GM12878 (cell line): ENCODE results near the gene OVOL3. TPM values are rescaled to one million over a fixed set of nuclear protein-coding genes. Genes with fewer than 3 reads are reported as not detected.

Source experiments
- ATAC-seq: fragments of 200-7000 bp; cut with Tn5 transposase; 3 replicates; pipeline ENCODE4 v1.9.1; 2020; ENCODE audit warnings: mild to moderate bottlenecking, moderate library complexity
- BruUV-seq: library from RNA; stranded (reverse); fragments of 400-500 nt; replicated peaks from 2 replicates; lab custom pipeline; 2021; lab: Mats Ljungman, UMichigan
- CTCF ChIA-PET: fragments of 300-600 bp; sonication (Branson Sonifier 250); formaldehyde crosslinking; extraction: SDS; loops from one replicate; lab custom pipeline; 2021; ENCODE audit warnings: inconsistent platforms; lab: Yijun Ruan, JAX
- POLR2A ChIA-PET: fragments of 350-600 bp; formaldehyde crosslinking; extraction: SDS; loops from one replicate; lab custom pipeline; 2021; ENCODE audit warnings: inconsistent platforms; lab: Charles Lee
- RAD21 ChIA-PET: fragments of 300-600 bp; sonication (Branson Sonifier 250); formaldehyde crosslinking; loops from one replicate; lab custom pipeline; 2023; ENCODE audit warnings: antibody characterized with exemption; ENCODE audit not compliant: unreplicated experiment; lab: Charles Lee
- SMC1A ChIA-PET: fragments of 300-600 bp; sonication (Branson Sonifier 250); formaldehyde crosslinking; loops from one replicate; lab custom pipeline; 2023; ENCODE audit not compliant: unreplicated experiment, uncharacterized antibody; lab: Charles Lee
- DNase-seq: peaks from one replicate; pipeline ENCODE4 v3.0.0-alpha.2; 2011; ENCODE audit warnings: low read depth, low spot score
- FAIRE-seq: peaks from 3 replicates; lab custom pipeline; 2011; peaks lifted over from hg19 to GRCh38; lab: Jason Lieb, UNC
- H2AFZ ChIP-seq: 2 replicates; pipeline ENCODE4 v1.6.0; 2011; ENCODE audit warnings: low read depth, low read length, control low read depth; ENCODE audit not compliant: control insufficient read depth
- H3K27ac ChIP-seq: 2 replicates; pipeline ENCODE4 v1.5.1; 2011; ENCODE audit warnings: control low read depth; ENCODE audit not compliant: control insufficient read depth, insufficient read depth
- H3K27me3 ChIP-seq, 2 experiments: replicated peaks in 1 of 2; 2 replicates each; pipeline versions ENCODE4 v1.6.0 to v1.6.1; 2011; ENCODE audit warnings: low read length in 1 of 2; ENCODE audit not compliant: control insufficient read depth in 2 of 2, insufficient read depth in 2 of 2
- H3K36me3 ChIP-seq, 2 experiments: 2 replicates each; pipeline ENCODE4 v1.5.1; 2011; ENCODE audit warnings: low read length in 1 of 2; ENCODE audit not compliant: control insufficient read depth in 2 of 2, insufficient read depth in 2 of 2
- H3K4me1 ChIP-seq: 2 replicates; pipeline ENCODE4 v1.6.1; 2011; ENCODE audit warnings: mild to moderate bottlenecking, low read length, moderate library complexity, mixed read lengths; ENCODE audit not compliant: control insufficient read depth, insufficient read depth
- H3K4me2 ChIP-seq: 2 replicates; pipeline ENCODE4 v1.6.0; 2011; ENCODE audit warnings: control low read depth; ENCODE audit not compliant: control insufficient read depth, insufficient read depth
- H3K4me3 ChIP-seq: fragments of 200-600 bp; sonication (generic); 2 replicates; pipeline ENCODE4 v1.5.1; 2016
- H3K79me2 ChIP-seq: 2 replicates; pipeline ENCODE4 v1.6.0; 2011; ENCODE audit warnings: low read length; ENCODE audit not compliant: control insufficient read depth, insufficient read depth
- H3K9ac ChIP-seq: 2 replicates; pipeline ENCODE4 v1.8.0; 2011; ENCODE audit warnings: low read length, control low read depth, mixed read lengths; ENCODE audit not compliant: control insufficient read depth, insufficient read depth
- H3K9me3 ChIP-seq: replicated peaks from 3 replicates; pipeline ENCODE4 v1.5.1; 2011; ENCODE audit warnings: mild to moderate bottlenecking, low read length; ENCODE audit not compliant: control insufficient read depth, insufficient read depth
- H4K20me1 ChIP-seq: 2 replicates; pipeline ENCODE4 v1.6.0; 2011; ENCODE audit not compliant: control insufficient read depth, insufficient read depth
- ASH2L ChIP-seq: fragments of 300-600, 200-600 bp; sonication (generic); IDR thresholded peaks from 2 replicates; pipeline ENCODE4 v1.6.1; 2017; ENCODE audit warnings: low read depth, mild to moderate bottlenecking, borderline replicate concordance
- BCL11A ChIP-seq: IDR thresholded peaks from 2 replicates; pipeline ENCODE4 v1.6.1; 2011; ENCODE audit warnings: low read depth, low read length
- BRCA1 ChIP-seq: IDR thresholded peaks from 2 replicates; pipeline ENCODE4 v1.6.1; 2011; ENCODE audit warnings: low read depth, low read length, improper control_type of control experiment
- CEBPB ChIP-seq, 2 experiments: fragments of 150-350 bp in 1 of 2; IDR thresholded peaks; 2 replicates each; pipeline ENCODE4 v1.6.1; 2012 to 2014; ENCODE audit warnings: low read depth in 2 of 2, low read length in 2 of 2, borderline replicate concordance in 1 of 2, inconsistent platforms in 1 of 2
- CTCF ChIP-seq, 3 experiments: IDR thresholded peaks in 2 of 3; conservative IDR thresholded peaks in 1 of 3; 2 replicates each; pipeline ENCODE4 v1.5.1; 2011; ENCODE audit warnings: low read depth in 3 of 3, low read length in 3 of 3, mild to moderate bottlenecking in 3 of 3, control low read depth in 2 of 3, moderate library complexity in 2 of 3, inconsistent platforms in 1 of 3, mixed read lengths in 1 of 3; ENCODE audit not compliant: control insufficient read depth in 2 of 3, insufficient read depth in 1 of 3; ENCODE audit errors: extremely low read depth in 1 of 3
- HDAC6 ChIP-seq: fragments of 200-600 bp; sonication (generic); IDR thresholded peaks from one replicate; pipeline ENCODE4 v1.8.0; 2017; ENCODE audit warnings: antibody characterized with exemption; ENCODE audit not compliant: unreplicated experiment
- KLF5 ChIP-seq: fragments of 450-650 bp; IDR thresholded peaks from 2 replicates; pipeline ENCODE4 v1.6.1; 2014; ENCODE audit warnings: mild to moderate bottlenecking; ENCODE audit not compliant: partially characterized antibody
- MLLT1 ChIP-seq: fragments of 450-650 bp; IDR thresholded peaks from 2 replicates; pipeline ENCODE4 v1.6.1; 2016; ENCODE audit warnings: mild to moderate bottlenecking
- POLR2AphosphoS5 ChIP-seq: IDR thresholded peaks from 2 replicates; pipeline ENCODE4 v1.6.1; 2011; ENCODE audit warnings: mild to moderate bottlenecking, low read length, inconsistent platforms
- POU2F2 ChIP-seq: IDR thresholded peaks from 3 replicates; pipeline ENCODE4 v1.6.1; 2011; ENCODE audit warnings: low read depth, mild to moderate bottlenecking, low read length, borderline replicate concordance
- RBBP5 ChIP-seq: fragments of 200-600 bp; sonication (generic); conservative IDR thresholded peaks from 2 replicates; pipeline ENCODE4 v1.6.1; 2016
- SIN3A ChIP-seq: IDR thresholded peaks from 2 replicates; pipeline ENCODE4 v1.6.1; 2012; ENCODE audit warnings: low read depth, low read length, improper control_type of control experiment
- SKIL ChIP-seq: fragments of 450-650 bp; IDR thresholded peaks from 2 replicates; pipeline ENCODE4 v1.6.1; 2017; ENCODE audit warnings: mild to moderate bottlenecking, low read depth, inconsistent platforms; ENCODE audit not compliant: poor library complexity, severe bottlenecking
- TBL1XR1 ChIP-seq: IDR thresholded peaks from 2 replicates; pipeline ENCODE4 v1.6.1; 2012; ENCODE audit warnings: low read depth, low read length, improper control_type of control experiment
- USF2 ChIP-seq: IDR thresholded peaks from 2 replicates; pipeline ENCODE4 v1.6.1; 2011; ENCODE audit warnings: low read depth, low read length, improper control_type of control experiment, borderline replicate concordance
- ZNF274 ChIP-seq: IDR thresholded peaks from one replicate; pipeline ENCODE4 v1.8.0; 2011; ENCODE audit not compliant: insufficient read length, insufficient read depth
- WGBS: methylation state at CpG from one replicate; pipeline ENCODE4 v1.1.6; 2016; ENCODE audit warnings: low lambda C conversion rate; ENCODE audit not compliant: insufficient replicate concordance, insufficient coverage; ENCODE audit errors: missing lambda C conversion rate; 5-methylcytosine and 5-hydroxymethylcytosine counted together
- in situ Hi-C: fragments of 300-500 bp; cut with MboI; formaldehyde crosslinking; loops from 9 replicates; pipeline ENCODE4 v1.14.3; 2018; ENCODE audit warnings: mixed read lengths
- intact Hi-C: fragments of 100-400 bp; cut with micrococcal nuclease; formaldehyde crosslinking; loops from one replicate; pipeline ENCODE4 v1.14.2; 2022; ENCODE audit not compliant: unreplicated experiment
- polyA plus RNA-seq, 11 experiments: library from polyadenylated mRNA; depleted of rRNA in 4 of 11; unstranded in 6 of 11; stranded (reverse) in 5 of 11; fragments of >200 nt; fragmentation: Nextera tagmentation in 4 of 11; fragmentation: Illumina TruSeq in 1 of 11; extraction: Ambion mirVana in 4 of 11; extraction: Trizol in 1 of 11; gene quantifications; 1 replicate in 1 of 11; 2 replicates in 10 of 11; pipeline versions ENCODE4 v1.2.1 to v1.2.3, GENCODE V29; 2011 to 2016; ENCODE audit warnings: inconsistent platforms in 2 of 11, missing spikeins in 2 of 11, low read depth in 1 of 11
- total RNA-seq, 4 experiments: library from RNA; depleted of rRNA in 3 of 4; stranded (reverse); fragments of >200 nt in 3 of 4; fragmentation: Illumina TruSeq in 1 of 4; extraction: Trizol in 1 of 4; gene quantifications; 2 replicates each; pipeline versions ENCODE4 v1.2.1 to v1.2.3, GENCODE V29; 2013 to 2021

OVOL3 gene
- total and polyA plus RNA-seq, 10 of the 15 experiments (the other 5 are each of a cell fraction or from before 2014, with no cell fraction given) = 0.43 TPM; not detected in 9

GRCh38 chr19:36086326-36086725 lies 24.6 kb upstream of the OVOL3 start:
- CTCF ChIA-PET = no interaction called here
- WGBS = 99% methylated on average over 9 of the region's 9 CpGs
- no peak for ATAC-seq
- TF ChIP-seq RBBP5 = no peak
- TF ChIP-seq POLR2AphosphoS5 = no peak
- no peak for TF ChIP-seq KLF5
- TF ChIP-seq MLLT1 = no peak
- TF ChIP-seq ASH2L = no peak
- no peak for TF ChIP-seq CEBPB (IDR thresholded peaks at IDR 0.05; ENCODE audit: borderline replicate concordance in 1 of 2, low read depth in 2 of 2, low read length in 2 of 2)
- TF ChIP-seq TBL1XR1 = no peak
- no peak for TF ChIP-seq CTCF (IDR thresholded peaks at IDR 0.05 in 2 of 3, conservative IDR thresholded peaks at IDR 0.05 in 1 of 3; ENCODE audit: control insufficient read depth in 2 of 3, extremely low read depth in 1 of 3, insufficient read depth in 1 of 3, low read depth in 3 of 3, low read length in 3 of 3)
- TF ChIP-seq BCL11A = no peak
- no peak for TF ChIP-seq POU2F2
- TF ChIP-seq BRCA1 = no peak
- no peak for TF ChIP-seq SIN3A
- no peak for TF ChIP-seq HDAC6
- no peak for TF ChIP-seq ZNF274
- no peak for TF ChIP-seq USF2
- no peak for TF ChIP-seq SKIL

More at GRCh38 chr19:36086326-36086725, 24.6 kb upstream of the OVOL3 start:
- intact Hi-C loops = no loop called here
- Histone ChIP-seq H2AFZ (no peak overlapping the region), H4K20me1 (no peaks in the 10 kb centered on the region), H3K9me3 (no peaks in the 10 kb centered on the region), H3K9ac (no peak overlapping the region), H3K27me3 (no peaks in the 10 kb centered on the region), H3K4me3 (no peak overlapping the region), H3K27ac (no peak overlapping the region), H3K79me2 (no peaks in the 10 kb centered on the region), H3K4me2 (no peak overlapping the region), H3K36me3 (peaks cover 23 to 47% of the 10 kb centered on the region in 2 experiments; a peak in 3 of 4 replicates), H3K4me1 (no peaks in the 10 kb centered on the region)
- ChIA-PET RAD21 (no interaction called here), POLR2A (interaction anchor here (0.5 to 0.6 kb wide), 2 partner anchors 12 to 30 kb away, joined by 3 read pairs; no protein-coding TSS in a partner anchor), SMC1A (no interaction called here)
- DNase-seq (no peak), FAIRE-seq (no peak)
- no TSS peak for BruUV-seq
- in situ Hi-C loops = no loop called here
